Measurements from ENCODE around the gene MIX23. TPM values are rescaled to one million over a fixed set of nuclear protein-coding genes. Genes with fewer than 3 reads are reported as not detected.

Gene MIX23
- total and polyA plus RNA-seq, 2 of the 4 experiments (the other 2 are of a cell fraction), result 10.0 to 26.7 TPM

DNA sequence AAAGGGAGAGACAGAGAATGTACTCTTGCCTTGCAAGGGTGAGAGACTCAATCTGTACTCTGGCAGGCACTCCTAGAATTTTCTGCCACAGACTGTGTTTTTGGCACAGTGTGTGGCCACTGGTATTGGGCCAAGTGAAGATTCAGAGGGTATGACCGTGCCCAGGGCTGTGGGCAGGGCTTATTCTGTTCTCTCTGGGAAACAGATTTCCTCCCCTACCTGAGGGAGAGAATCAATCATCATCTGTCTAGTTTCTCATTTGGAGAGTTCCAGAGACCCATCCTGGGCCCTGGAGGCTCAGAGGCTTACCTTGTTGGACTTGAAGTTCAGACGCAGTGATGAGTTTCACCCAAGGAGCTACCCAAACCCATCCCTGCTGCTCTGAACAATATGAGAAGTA lies 29.8 kb downstream of the MIX23 start:
- no peak overlapping the region for H3K14ac ChIP-seq (replicated peaks; ENCODE audit: low read depth, low read length)
- H3K4me1 ChIP-seq (ENCODE audit: control insufficient read depth, insufficient read depth, low read length), result peaks cover 3% of the 10 kb centered on the region
- no peak overlapping the region for H3K27ac ChIP-seq (ENCODE audit: insufficient read depth, low read length)
- H3K4me2 ChIP-seq (ENCODE audit: low read depth, low read length), result no peak overlapping the region
- H3K9ac ChIP-seq (ENCODE audit: low read depth, low read length), result no peak overlapping the region
- no peak for ATAC-seq (ENCODE audit: low read depth)
- in situ Hi-C loops (cut with MboI; ENCODE audit: low sequenced_read_pairs), result loop anchor here (10.0 kb wide), 1 partner anchor 248 kb away; no protein-coding TSS in a partner anchor
- DNase-seq, result no peak
- no peak overlapping the region for H2BK120ac ChIP-seq (ENCODE audit: low read depth, low read length)
- dilution Hi-C loops (cut with HindIII; ENCODE audit: low sequenced_read_pairs, unreplicated experiment), result no loop called here
- H3K9me3 ChIP-seq (ENCODE audit: control insufficient read depth, insufficient read depth, low read length), result no peaks in the 10 kb centered on the region
- TF ChIP-seq BHLHE40 (IDR thresholded peaks at IDR 0.05; ENCODE audit: low read depth, low read length) (no peak), RFX5 (IDR thresholded peaks at IDR 0.05; ENCODE audit: low read depth, low read length) (no peak)
- TF ChIP-seq, protein P1, sequence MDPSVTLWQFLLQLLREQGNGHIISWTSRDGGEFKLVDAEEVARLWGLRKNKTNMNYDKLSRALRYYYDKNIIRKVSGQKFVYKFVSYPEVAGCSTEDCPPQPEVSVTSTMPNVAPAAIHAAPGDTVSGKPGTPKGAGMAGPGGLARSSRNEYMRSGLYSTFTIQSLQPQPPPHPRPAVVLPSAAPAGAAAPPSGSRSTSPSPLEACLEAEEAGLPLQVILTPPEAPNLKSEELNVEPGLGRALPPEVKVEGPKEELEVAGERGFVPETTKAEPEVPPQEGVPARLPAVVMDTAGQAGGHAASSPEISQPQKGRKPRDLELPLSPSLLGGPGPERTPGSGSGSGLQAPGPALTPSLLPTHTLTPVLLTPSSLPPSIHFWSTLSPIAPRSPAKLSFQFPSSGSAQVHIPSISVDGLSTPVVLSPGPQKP (IDR thresholded peaks at IDR 0.05; ENCODE audit: borderline replicate concordance, low read depth, low read length), result no peak
- no peak overlapping the region for H4K8ac ChIP-seq (ENCODE audit: low read depth in 2 of 2, low read length in 2 of 2)
- intact Hi-C loops (cut with micrococcal nuclease), result loop anchor here (10.0 kb wide), 1 partner anchor 548 kb away; no protein-coding TSS in a partner anchor
- POLR2A ChIA-PET (ENCODE audit: unreplicated experiment), result no interaction called here
- H4K20me1 ChIP-seq (ENCODE audit: insufficient read depth, low read length), result no peaks in the 10 kb centered on the region
- no peak overlapping the region for H2AK5ac ChIP-seq (ENCODE audit: low read depth, low read length)
- no peaks in the 10 kb centered on the region for H3K36me3 ChIP-seq (ENCODE audit: control insufficient read depth, insufficient read depth, low read length)
- whole genome bisulfite sequencing, 2 experiments (ENCODE audit: extremely low coverage in 2 of 2, insufficient read length in 1 of 2), result no CpG with 5 or more reads among the region's 2 CpGs
- no peak overlapping the region for H4K5ac ChIP-seq (ENCODE audit: low read depth, low read length)
- no peak overlapping the region for H3K4me3 ChIP-seq (ENCODE audit: insufficient read depth, low read depth, low read length)
- no peak overlapping the region for H2BK5ac ChIP-seq (ENCODE audit: low read depth, low read length, poor library complexity, severe bottlenecking)
- no peak overlapping the region for H4K91ac ChIP-seq (ENCODE audit: insufficient read depth, low read depth, low read length)
- no peak overlapping the region for H2BK15ac ChIP-seq (ENCODE audit: low read depth, low read length)
- H3K23ac ChIP-seq (ENCODE audit: low read depth, low read length), result no peak overlapping the region
- BruUV-seq (replicated peaks), result no TSS peak
- no peak overlapping the region for H3K18ac ChIP-seq (ENCODE audit: low read depth, low read length)
- no peaks in the 10 kb centered on the region for H3K79me1 ChIP-seq (ENCODE audit: low read depth in 1 of 2, low read length in 2 of 2)
- H2AK9ac ChIP-seq (replicated peaks; ENCODE audit: low read depth, low read length, poor library complexity), result no peak overlapping the region
- H2AFZ ChIP-seq (replicated peaks; ENCODE audit: low read length, poor library complexity), result no peak overlapping the region
- H3K9me1 ChIP-seq (ENCODE audit: insufficient read depth, low read length), result no peaks in the 10 kb centered on the region
- no peak overlapping the region for H3K4ac ChIP-seq (ENCODE audit: low read depth, low read length)
- H2BK20ac ChIP-seq (ENCODE audit: low read depth, low read length), result no peak overlapping the region
- no peaks in the 10 kb centered on the region for H3K27me3 ChIP-seq (ENCODE audit: control insufficient read depth, insufficient read depth, low read length)
- no peak overlapping the region for H3K56ac ChIP-seq (ENCODE audit: extremely low read depth, insufficient read depth, low read length)
- CTCF ChIA-PET, result no interaction called here
